Measurements from ENCODE around the gene PRSS16.

PRSS16 gene

GRCh38 chr6:27288136-27289044 lies 40.9 kb downstream of the PRSS16 start:
- H3K36me3 Mint-ChIP-seq (ENCODE audit: low read depth) = peaks cover 45% of the 10 kb centered on the region
- peaks cover 49% of the 10 kb centered on the region for H3K9me3 Mint-ChIP-seq
- H3K27me3 Mint-ChIP-seq = peaks cover 93% of the 10 kb centered on the region
- peaks cover 6% of the 10 kb centered on the region for H3K4me1 Mint-ChIP-seq (ENCODE audit: low read depth)
- no peak overlapping the region for H3K4me3 Mint-ChIP-seq
- no peak overlapping the region for H3K27ac Mint-ChIP-seq

GRCh38 chr6:27290065-27290849 lies 42.8 kb downstream of the PRSS16 start:
- peak overlapping the region; percentile 1 for H3K4me3 Mint-ChIP-seq
- peaks cover 93% of the 10 kb centered on the region for H3K27me3 Mint-ChIP-seq
- H3K36me3 Mint-ChIP-seq (ENCODE audit: low read depth) = peaks cover 38% of the 10 kb centered on the region
- H3K9me3 Mint-ChIP-seq = peaks cover 47% of the 10 kb centered on the region
- H3K27ac Mint-ChIP-seq = no peak overlapping the region
- peaks cover 9% of the 10 kb centered on the region for H3K4me1 Mint-ChIP-seq (ENCODE audit: low read depth)

GRCh38 chr6:27290850-27291208 lies 43.3 kb downstream of the PRSS16 start:
- H3K36me3 Mint-ChIP-seq (ENCODE audit: low read depth) = peaks cover 37% of the 10 kb centered on the region
- peaks cover 47% of the 10 kb centered on the region for H3K9me3 Mint-ChIP-seq
- no peak overlapping the region for H3K27ac Mint-ChIP-seq
- H3K4me3 Mint-ChIP-seq = peak overlapping the region; percentile 1
- peaks cover 9% of the 10 kb centered on the region for H3K4me1 Mint-ChIP-seq (ENCODE audit: low read depth)
- peaks cover 93% of the 10 kb centered on the region for H3K27me3 Mint-ChIP-seq

GRCh38 chr6:27293436-27294098 lies 46.1 kb downstream of the PRSS16 start:
- Mint-ChIP-seq H3K27ac (peak overlapping the region; percentile 45), H3K9me3 (peaks cover 39% of the 10 kb centered on the region), H3K27me3 (peaks cover 94% of the 10 kb centered on the region), H3K4me3 (peak overlapping the region; percentile 13), H3K36me3 (ENCODE audit: low read depth) (peaks cover 37% of the 10 kb centered on the region), H3K4me1 (ENCODE audit: low read depth) (peaks cover 11% of the 10 kb centered on the region)

- peaks cover 37% of the 10 kb centered on the region for H3K9me3 Mint-ChIP-seq
- peaks cover 11% of the 10 kb centered on the region for H3K4me1 Mint-ChIP-seq (ENCODE audit: low read depth)
- H3K27ac Mint-ChIP-seq = no peak overlapping the region
- peaks cover 93% of the 10 kb centered on the region for H3K27me3 Mint-ChIP-seq
- H3K4me3 Mint-ChIP-seq = no peak overlapping the region
- H3K36me3 Mint-ChIP-seq (ENCODE audit: low read depth) = peaks cover 36% of the 10 kb centered on the region
These were observed 46.9 kb downstream of the PRSS16 start for GRCh38 chr6:27294409-27294808.

GRCh38 chr6:27295301-27296079 lies 48.0 kb downstream of the PRSS16 start:
- H3K36me3 Mint-ChIP-seq (ENCODE audit: low read depth) = peaks cover 29% of the 10 kb centered on the region
- peaks cover 93% of the 10 kb centered on the region for H3K27me3 Mint-ChIP-seq
- H3K4me3 Mint-ChIP-seq = peak overlapping the region; percentile 41
- peaks cover 11% of the 10 kb centered on the region for H3K4me1 Mint-ChIP-seq (ENCODE audit: low read depth)
- H3K27ac Mint-ChIP-seq = peak overlapping the region; percentile 26
- peaks cover 37% of the 10 kb centered on the region for H3K9me3 Mint-ChIP-seq

GRCh38 chr6:27296106-27296783 lies 48.7 kb downstream of the PRSS16 start:
- H3K27me3 Mint-ChIP-seq = peaks cover 90% of the 10 kb centered on the region
- peak overlapping the region; percentile 29 for H3K27ac Mint-ChIP-seq
- H3K9me3 Mint-ChIP-seq = peaks cover 31% of the 10 kb centered on the region
- peak overlapping the region; percentile 25 for H3K4me3 Mint-ChIP-seq
- H3K4me1 Mint-ChIP-seq (ENCODE audit: low read depth) = peaks cover 11% of the 10 kb centered on the region
- H3K36me3 Mint-ChIP-seq (ENCODE audit: low read depth) = peaks cover 29% of the 10 kb centered on the region

- Mint-ChIP-seq H3K27ac (peak overlapping the region; percentile 87), H3K36me3 (ENCODE audit: low read depth) (peaks cover 28% of the 10 kb centered on the region), H3K4me1 (ENCODE audit: low read depth) (peaks cover 11% of the 10 kb centered on the region), H3K27me3 (peaks cover 88% of the 10 kb centered on the region), H3K4me3 (peak overlapping the region; percentile 41), H3K9me3 (peaks cover 25% of the 10 kb centered on the region)
These were observed 50.0 kb downstream of the PRSS16 start for GRCh38 chr6:27297484-27297856.

GRCh38 chr6:27297857-27298730 lies 50.6 kb downstream of the PRSS16 start:
- H3K4me1 Mint-ChIP-seq (ENCODE audit: low read depth) = peaks cover 11% of the 10 kb centered on the region
- H3K4me3 Mint-ChIP-seq = peak overlapping the region; percentile 41
- H3K27ac Mint-ChIP-seq = peak overlapping the region; percentile 87
- peaks cover 33% of the 10 kb centered on the region for H3K36me3 Mint-ChIP-seq (ENCODE audit: low read depth)
- peaks cover 92% of the 10 kb centered on the region for H3K27me3 Mint-ChIP-seq
- H3K9me3 Mint-ChIP-seq = peaks cover 30% of the 10 kb centered on the region

- Mint-ChIP-seq H3K36me3 (ENCODE audit: low read depth) (peaks cover 10% of the 10 kb centered on the region), H3K27me3 (peaks cover 90% of the 10 kb centered on the region), H3K4me1 (ENCODE audit: low read depth) (no peaks in the 10 kb centered on the region), H3K4me3 (no peak overlapping the region), H3K27ac (no peak overlapping the region), H3K9me3 (peaks cover 8% of the 10 kb centered on the region)
These were observed 56.2 kb downstream of the PRSS16 start for GRCh38 chr6:27303613-27304272.
